ENCODE data around the gene IRF2BP2.

Gene IRF2BP2

DNA sequence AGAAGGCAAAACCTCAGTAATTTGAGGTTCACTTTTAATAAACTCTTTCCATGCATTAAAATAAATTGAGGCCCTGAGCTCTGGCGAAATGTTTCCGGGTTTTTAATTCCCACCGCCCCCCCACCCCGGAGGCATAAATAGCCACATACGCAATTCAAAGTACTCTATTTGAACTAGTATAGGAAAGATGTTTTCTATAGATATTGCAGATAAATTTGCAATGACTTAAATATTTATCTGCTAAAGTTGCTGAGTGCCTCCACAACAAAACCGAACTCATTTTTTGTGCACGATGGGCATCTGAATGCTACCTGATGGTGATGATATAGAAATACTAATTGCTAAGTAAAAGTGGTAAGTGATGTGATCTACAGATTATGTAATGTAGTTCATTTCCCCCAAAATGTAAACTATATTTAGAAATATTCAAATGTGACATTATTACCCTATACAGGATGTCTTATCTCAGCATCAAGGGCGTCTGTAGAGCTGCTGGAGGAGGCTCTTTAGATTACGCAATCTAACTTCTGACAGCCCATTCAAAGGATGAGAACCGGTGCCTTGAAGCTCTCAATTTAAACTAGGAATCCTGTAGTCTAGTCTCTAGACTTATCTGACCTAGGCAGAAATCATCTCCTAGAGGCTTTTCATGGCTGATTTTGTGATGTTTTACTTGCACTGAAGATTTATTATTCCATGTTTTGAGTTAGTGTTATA, 8.5 kb downstream of the IRF2BP2 start:
- DNase-seq (peak; percentile 52), ATAC-seq (ENCODE audit: insufficient read depth, low read depth) (peak; percentile 30)
- Histone ChIP-seq H3K9ac (ENCODE audit: low read depth, low read length) (peak overlapping the region; percentile 11; the same call in 1 of the 2 replicates), H3K27me3 (ENCODE audit: insufficient read depth, low read length, poor library complexity) (no peaks in the 10 kb centered on the region), H4K20me1 (ENCODE audit: insufficient read depth, low read length) (peaks cover 37% of the 10 kb centered on the region), H3K36me3 (ENCODE audit: insufficient read depth, low read length) (peaks cover 37% of the 10 kb centered on the region), H2AFZ (ENCODE audit: low read depth, low read length) (no peak overlapping the region), H3K9me3 (ENCODE audit: insufficient read depth, low read length, severe bottlenecking) (no peaks in the 10 kb centered on the region), H3K4me3 (ENCODE audit: low read depth in 1 of 2, low read length in 2 of 2) (no peak overlapping the region), H3K79me2 (ENCODE audit: insufficient read depth, low read length) (peaks cover 54% of the 10 kb centered on the region), H3K27ac (ENCODE audit: low read length) (peak overlapping the region; percentile 88), H3K4me1 (ENCODE audit: insufficient read depth, low read length) (peaks cover 87% of the 10 kb centered on the region), H3K4me2 (ENCODE audit: insufficient read depth, low read length) (peak overlapping the region; percentile 90)
- TF ChIP-seq, protein P1, sequence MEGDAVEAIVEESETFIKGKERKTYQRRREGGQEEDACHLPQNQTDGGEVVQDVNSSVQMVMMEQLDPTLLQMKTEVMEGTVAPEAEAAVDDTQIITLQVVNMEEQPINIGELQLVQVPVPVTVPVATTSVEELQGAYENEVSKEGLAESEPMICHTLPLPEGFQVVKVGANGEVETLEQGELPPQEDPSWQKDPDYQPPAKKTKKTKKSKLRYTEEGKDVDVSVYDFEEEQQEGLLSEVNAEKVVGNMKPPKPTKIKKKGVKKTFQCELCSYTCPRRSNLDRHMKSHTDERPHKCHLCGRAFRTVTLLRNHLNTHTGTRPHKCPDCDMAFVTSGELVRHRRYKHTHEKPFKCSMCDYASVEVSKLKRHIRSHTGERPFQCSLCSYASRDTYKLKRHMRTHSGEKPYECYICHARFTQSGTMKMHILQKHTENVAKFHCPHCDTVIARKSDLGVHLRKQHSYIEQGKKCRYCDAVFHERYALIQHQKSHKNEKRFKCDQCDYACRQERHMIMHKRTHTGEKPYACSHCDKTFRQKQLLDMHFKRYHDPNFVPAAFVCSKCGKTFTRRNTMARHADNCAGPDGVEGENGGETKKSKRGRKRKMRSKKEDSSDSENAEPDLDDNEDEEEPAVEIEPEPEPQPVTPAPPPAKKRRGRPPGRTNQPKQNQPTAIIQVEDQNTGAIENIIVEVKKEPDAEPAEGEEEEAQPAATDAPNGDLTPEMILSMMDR (IDR thresholded peaks at IDR 0.05; ENCODE audit: borderline replicate concordance, extremely low read depth, low read length, poor library complexity, severe bottlenecking) = no peak
- TF ChIP-seq EZH2 (IDR thresholded peaks at IDR 0.05; ENCODE audit: borderline replicate concordance, low read depth, low read length, severe bottlenecking) = no peak

- Histone ChIP-seq H3K79me2 (ENCODE audit: insufficient read depth, low read length) (peaks cover 46% of the 10 kb centered on the region), H3K4me3 (ENCODE audit: low read depth in 1 of 2, low read length in 2 of 2) (peak overlapping the region in 1 of 2 experiments; percentile 42; a peak in 2 of 4 replicates), H3K9ac (ENCODE audit: low read depth, low read length) (peak overlapping the region; percentile 93), H3K36me3 (ENCODE audit: insufficient read depth, low read length) (peaks cover 29% of the 10 kb centered on the region), H3K9me3 (ENCODE audit: insufficient read depth, low read length, severe bottlenecking) (no peaks in the 10 kb centered on the region), H3K4me2 (ENCODE audit: insufficient read depth, low read length) (peak overlapping the region; percentile 77), H4K20me1 (ENCODE audit: insufficient read depth, low read length) (peaks cover 29% of the 10 kb centered on the region), H2AFZ (ENCODE audit: low read depth, low read length) (peak overlapping the region; percentile 11; the same call in 1 of the 2 replicates), H3K27me3 (ENCODE audit: insufficient read depth, low read length, poor library complexity) (no peaks in the 10 kb centered on the region), H3K4me1 (ENCODE audit: insufficient read depth, low read length) (peaks cover 79% of the 10 kb centered on the region), H3K27ac (ENCODE audit: low read length) (peak overlapping the region; percentile 88)
- no peak for TF ChIP-seq EZH2 (IDR thresholded peaks at IDR 0.05; ENCODE audit: borderline replicate concordance, low read depth, low read length, severe bottlenecking)
- TF ChIP-seq, protein P1 (IDR thresholded peaks at IDR 0.05; ENCODE audit: borderline replicate concordance, extremely low read depth, low read length, poor library complexity, severe bottlenecking) = no peak
- no peak for ATAC-seq (ENCODE audit: insufficient read depth, low read depth)
- DNase-seq = no peak
These were observed 9.3 kb downstream of the IRF2BP2 start for GRCh38 chr1:234600418-234601281.

GRCh38 chr1:234599617-234600417, 10.2 kb downstream of the IRF2BP2 start:
- H4K20me1 ChIP-seq (ENCODE audit: insufficient read depth, low read length) = peaks cover 21% of the 10 kb centered on the region
- ATAC-seq (ENCODE audit: insufficient read depth, low read depth) (peak; percentile 79), DNase-seq (peak; percentile 91)
- peak overlapping the region; percentile 28 to 58; a peak in 3 of 4 replicates for H3K4me3 ChIP-seq (ENCODE audit: low read depth in 1 of 2, low read length in 2 of 2)
- TF ChIP-seq, protein P1 (IDR thresholded peaks at IDR 0.05; ENCODE audit: borderline replicate concordance, extremely low read depth, low read length, poor library complexity, severe bottlenecking) = no peak
- no peak for TF ChIP-seq EZH2 (IDR thresholded peaks at IDR 0.05; ENCODE audit: borderline replicate concordance, low read depth, low read length, severe bottlenecking)
- peak overlapping the region; percentile 59 for H2AFZ ChIP-seq (ENCODE audit: low read depth, low read length)
- peak overlapping the region; percentile 93 for H3K9ac ChIP-seq (ENCODE audit: low read depth, low read length)
- H3K27me3 ChIP-seq (ENCODE audit: insufficient read depth, low read length, poor library complexity) = no peaks in the 10 kb centered on the region
- H3K79me2 ChIP-seq (ENCODE audit: insufficient read depth, low read length) = peaks cover 38% of the 10 kb centered on the region
- H3K9me3 ChIP-seq (ENCODE audit: insufficient read depth, low read length, severe bottlenecking) = no peaks in the 10 kb centered on the region
- H3K36me3 ChIP-seq (ENCODE audit: insufficient read depth, low read length) = peaks cover 21% of the 10 kb centered on the region
- H3K4me1 ChIP-seq (ENCODE audit: insufficient read depth, low read length) = peaks cover 71% of the 10 kb centered on the region
- H3K4me2 ChIP-seq (ENCODE audit: insufficient read depth, low read length) = peak overlapping the region; percentile 77
- H3K27ac ChIP-seq (ENCODE audit: low read length) = peak overlapping the region; percentile 96
